Measurements from ENCODE around the gene TUT1. TPM values are rescaled to one million over a fixed set of nuclear protein-coding genes. Genes with fewer than 3 reads are reported as not detected.
A peak's percentile ranks its signal among the peaks of the same experiment; 100 is the strongest.
"Not testable (repeated sequence)": the region's sequence is repeated elsewhere in the genome, so short reads cannot be mapped to it uniquely, and the experiment has no call there.

TUT1 gene
- 11.7 and 14.2 TPM in 2 replicates for total RNA-seq (2014; rRNA removed; shearing (Covaris generic); ENCODE audit: low replicate concordance)

GRCh38 chr11:62591448-62592145, at the start of gene TUT1:
TUT1 (minus strand) TSS chr11:62591523; CDS start chr11:62591485, 38 bp downstream.
- in situ Hi-C loops (cut with HindIII; ENCODE audit: low pct_unique_long_range_greater_than_20kb, low sequenced_read_pairs): no loop called here
- DNase-seq (ENCODE audit: low read depth): peak; percentile 97

- in situ Hi-C loops (cut with HindIII; ENCODE audit: low pct_unique_long_range_greater_than_20kb, low sequenced_read_pairs): no loop called here
- no peak for DNase-seq (ENCODE audit: low read depth)
These were observed 41.2 kb upstream of the TUT1 start for GRCh38 chr11:62632492-62632891.

GRCh38 chr11:62627713-62628112, 36.4 kb upstream of the TUT1 start:
- in situ Hi-C loops (cut with HindIII; ENCODE audit: low pct_unique_long_range_greater_than_20kb, low sequenced_read_pairs): no loop called here
- no peak for DNase-seq (ENCODE audit: low read depth)

- no peak for DNase-seq (ENCODE audit: low read depth)
- in situ Hi-C loops (cut with HindIII; ENCODE audit: low pct_unique_long_range_greater_than_20kb, low sequenced_read_pairs): no loop called here
These were observed 31.3 kb upstream of the TUT1 start for GRCh38 chr11:62622476-62623089.

- peak; percentile 96 for DNase-seq (ENCODE audit: low read depth)
- in situ Hi-C loops (cut with HindIII; ENCODE audit: low pct_unique_long_range_greater_than_20kb, low sequenced_read_pairs): no loop called here
These were observed 30.5 kb upstream of the TUT1 start, which contains the start of gene B3GAT3 for GRCh38 chr11:62621567-62622470. B3GAT3 (minus strand) TSS chr11:62621986; CDS start chr11:62621947, 39 bp downstream.

GRCh38 chr11:62621027-62621566, 29.8 kb upstream of the TUT1 start:
- in situ Hi-C loops (cut with HindIII; ENCODE audit: low pct_unique_long_range_greater_than_20kb, low sequenced_read_pairs): no loop called here
- no peak for DNase-seq (ENCODE audit: low read depth)

- DNase-seq (ENCODE audit: low read depth); in situ Hi-C loops (cut with HindIII; ENCODE audit: low pct_unique_long_range_greater_than_20kb, low sequenced_read_pairs): not testable (repeated sequence)
These were observed 25.6 kb upstream of the TUT1 start for GRCh38 chr11:62616957-62617356.

GRCh38 chr11:62615521-62615920, 24.2 kb upstream of the TUT1 start:
- no peak for DNase-seq (ENCODE audit: low read depth)
- in situ Hi-C loops (cut with HindIII; ENCODE audit: low pct_unique_long_range_greater_than_20kb, low sequenced_read_pairs): no loop called here

- in situ Hi-C loops (cut with HindIII; ENCODE audit: low pct_unique_long_range_greater_than_20kb, low sequenced_read_pairs): no loop called here
- peak; percentile 52 for DNase-seq (ENCODE audit: low read depth)
These were observed 23.0 kb upstream of the TUT1 start for GRCh38 chr11:62614275-62614674.

- no peak for DNase-seq (ENCODE audit: low read depth)
- in situ Hi-C loops (cut with HindIII; ENCODE audit: low pct_unique_long_range_greater_than_20kb, low sequenced_read_pairs): no loop called here
These were observed 22.0 kb upstream of the TUT1 start for GRCh38 chr11:62613291-62613778.

GRCh38 chr11:62612366-62613290, 21.3 kb upstream of the TUT1 start, which contains the start of the genes EML3 and ROM1:
EML3 (minus strand) TSS chr11:62612775; CDS start chr11:62612457, 318 bp downstream.
ROM1 (plus strand) TSS chr11:62613257; CDS start chr11:62613282, 25 bp downstream.
- DNase-seq (ENCODE audit: low read depth): peak; percentile 68
- in situ Hi-C loops (cut with HindIII; ENCODE audit: low pct_unique_long_range_greater_than_20kb, low sequenced_read_pairs): no loop called here

- DNase-seq (ENCODE audit: low read depth): no peak
- in situ Hi-C loops (cut with HindIII; ENCODE audit: low pct_unique_long_range_greater_than_20kb, low sequenced_read_pairs): no loop called here
These were observed 20.5 kb upstream of the TUT1 start for GRCh38 chr11:62611705-62612365.

GRCh38 chr11:62610814-62611704, 19.7 kb upstream of the TUT1 start:
- DNase-seq (ENCODE audit: low read depth): no peak
- in situ Hi-C loops (cut with HindIII; ENCODE audit: low pct_unique_long_range_greater_than_20kb, low sequenced_read_pairs): no loop called here

- no peak for DNase-seq (ENCODE audit: low read depth)
- in situ Hi-C loops (cut with HindIII; ENCODE audit: low pct_unique_long_range_greater_than_20kb, low sequenced_read_pairs): no loop called here
These were observed 19.1 kb upstream of the TUT1 start for GRCh38 chr11:62610403-62610802.

- in situ Hi-C loops (cut with HindIII; ENCODE audit: low pct_unique_long_range_greater_than_20kb, low sequenced_read_pairs): no loop called here
- no peak for DNase-seq (ENCODE audit: low read depth)
These were observed 17.5 kb upstream of the TUT1 start for GRCh38 chr11:62608776-62609175.

GRCh38 chr11:62607714-62608113, 16.4 kb upstream of the TUT1 start:
- no peak for DNase-seq (ENCODE audit: low read depth)
- in situ Hi-C loops (cut with HindIII; ENCODE audit: low pct_unique_long_range_greater_than_20kb, low sequenced_read_pairs): no loop called here

Measured in Caki2 (cell line).